OCI-LY7 (cell line): Measurements from ENCODE around the gene MGMT.

ENCODE experiments used
- EZH2phosphoT487 ChIP-seq: fragments of 200-600 bp; sonication (generic); IDR thresholded peaks from 2 replicates; pipeline ENCODE4 v1.6.1; 2018; ENCODE audit warnings: low read depth, borderline replicate concordance, mild to moderate bottlenecking, mixed run types, antibody characterized with exemption, low read length, moderate library complexity, mixed read lengths
- TF ChIP-seq, protein P1 (sequence below): fragments of 200-600 bp; sonication (generic); conservative IDR thresholded peaks from 2 replicates; pipeline ENCODE4 v1.5.1; 2014; ENCODE audit warnings: mild to moderate bottlenecking, antibody characterized with exemption, low read length, moderate library complexity, mixed read lengths

DNA sequence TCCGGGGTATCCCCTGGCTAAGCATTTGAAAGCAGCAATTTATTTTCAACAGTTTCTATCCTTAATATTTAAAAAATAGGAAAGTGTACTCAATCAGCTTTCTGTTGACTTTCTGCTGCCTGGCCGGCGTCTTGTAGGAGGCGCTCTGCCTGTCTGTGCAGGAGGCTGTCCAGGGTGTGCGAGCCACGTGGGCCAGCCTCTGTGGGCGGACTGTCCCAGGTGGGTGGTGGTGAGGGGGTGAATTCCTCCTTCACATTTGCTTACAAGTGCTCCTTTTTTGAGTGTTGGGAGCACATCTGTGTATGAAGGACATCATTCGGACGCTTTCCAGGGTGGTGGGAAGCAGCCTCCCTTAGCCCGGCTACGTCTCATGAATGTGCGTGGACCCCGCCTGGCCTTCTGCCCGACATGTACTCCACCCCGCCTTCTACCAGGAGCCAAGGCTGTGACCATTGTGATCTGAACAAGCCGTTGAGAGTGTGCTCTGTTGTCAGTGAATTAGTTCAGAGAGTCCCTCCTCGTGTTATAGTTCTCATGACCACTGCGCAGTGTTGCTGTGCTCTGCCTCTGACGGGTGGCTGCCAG, 114.9 kb downstream of the MGMT start:
- TF ChIP-seq EZH2phosphoT487 = no peak
- TF ChIP-seq, protein P1, sequence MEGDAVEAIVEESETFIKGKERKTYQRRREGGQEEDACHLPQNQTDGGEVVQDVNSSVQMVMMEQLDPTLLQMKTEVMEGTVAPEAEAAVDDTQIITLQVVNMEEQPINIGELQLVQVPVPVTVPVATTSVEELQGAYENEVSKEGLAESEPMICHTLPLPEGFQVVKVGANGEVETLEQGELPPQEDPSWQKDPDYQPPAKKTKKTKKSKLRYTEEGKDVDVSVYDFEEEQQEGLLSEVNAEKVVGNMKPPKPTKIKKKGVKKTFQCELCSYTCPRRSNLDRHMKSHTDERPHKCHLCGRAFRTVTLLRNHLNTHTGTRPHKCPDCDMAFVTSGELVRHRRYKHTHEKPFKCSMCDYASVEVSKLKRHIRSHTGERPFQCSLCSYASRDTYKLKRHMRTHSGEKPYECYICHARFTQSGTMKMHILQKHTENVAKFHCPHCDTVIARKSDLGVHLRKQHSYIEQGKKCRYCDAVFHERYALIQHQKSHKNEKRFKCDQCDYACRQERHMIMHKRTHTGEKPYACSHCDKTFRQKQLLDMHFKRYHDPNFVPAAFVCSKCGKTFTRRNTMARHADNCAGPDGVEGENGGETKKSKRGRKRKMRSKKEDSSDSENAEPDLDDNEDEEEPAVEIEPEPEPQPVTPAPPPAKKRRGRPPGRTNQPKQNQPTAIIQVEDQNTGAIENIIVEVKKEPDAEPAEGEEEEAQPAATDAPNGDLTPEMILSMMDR = no peak
